Mesenchymal stem cell (in vitro differentiated cells and primary cell): ENCODE measurements around the gene ZNF692. TPM values are rescaled to one million over a fixed set of nuclear protein-coding genes. Genes with fewer than 3 reads are reported as not detected.

ENCODE experiments used
- DNase-seq: peaks from one replicate; pipeline ENCODE4 v3.0.0-alpha.2; 2013
- H2AFZ ChIP-seq: one replicate; pipeline ENCODE4 v1.6.1; 2013; ENCODE audit warnings: low read depth, mild to moderate bottlenecking, control low read depth, inconsistent platforms, low read length, moderate library complexity
- H2AK5ac ChIP-seq: 2 replicates; pipeline ENCODE4 v1.6.1; 2013; ENCODE audit warnings: low read length, moderate library complexity, mild to moderate bottlenecking, inconsistent platforms; ENCODE audit not compliant: severe bottlenecking
- H2BK120ac ChIP-seq: one replicate; pipeline ENCODE4 v1.6.1; 2013; ENCODE audit warnings: low read depth, mild to moderate bottlenecking, inconsistent platforms, low read length, moderate library complexity
- H2BK12ac ChIP-seq, 2 experiments: one replicate each; pipeline ENCODE4 v1.6.1; 2013; ENCODE audit warnings: inconsistent platforms in 2 of 2, low read length in 2 of 2, mild to moderate bottlenecking in 2 of 2, moderate library complexity in 2 of 2, control low read depth in 1 of 2
- H2BK15ac ChIP-seq: one replicate; pipeline ENCODE4 v1.6.1; 2013; ENCODE audit warnings: mild to moderate bottlenecking, low read depth, inconsistent platforms; ENCODE audit not compliant: poor library complexity, severe bottlenecking
- H2BK5ac ChIP-seq: 2 replicates; pipeline ENCODE4 v1.6.1; 2013; ENCODE audit warnings: low read depth, mild to moderate bottlenecking, low read length, control low read depth, inconsistent platforms; ENCODE audit not compliant: poor library complexity, severe bottlenecking
- H3K14ac ChIP-seq, 2 experiments: one replicate each; pipeline ENCODE4 v1.6.1; 2013; ENCODE audit warnings: inconsistent platforms in 2 of 2, low read length in 2 of 2, control low read depth in 1 of 2, mild to moderate bottlenecking in 1 of 2, moderate library complexity in 1 of 2
- H3K18ac ChIP-seq, 2 experiments: one replicate each; pipeline ENCODE4 v1.6.1; 2013; ENCODE audit warnings: inconsistent platforms in 2 of 2, low read length in 2 of 2, control low read depth in 1 of 2, low read depth in 1 of 2, mild to moderate bottlenecking in 1 of 2
- H3K23ac ChIP-seq, 2 experiments: one replicate each; pipeline ENCODE4 v1.6.1; 2013; ENCODE audit warnings: inconsistent platforms in 2 of 2, low read length in 2 of 2, mild to moderate bottlenecking in 2 of 2, moderate library complexity in 2 of 2, control low read depth in 1 of 2
- H3K27ac ChIP-seq: 2 replicates; pipeline ENCODE4 v1.5.1; 2013; ENCODE audit warnings: mild to moderate bottlenecking, moderate library complexity, low read length, control low read depth, inconsistent platforms; ENCODE audit not compliant: poor library complexity, severe bottlenecking
- H3K27me3 ChIP-seq, 2 experiments: 2 replicates each; pipeline versions ENCODE4 v1.6.1 to v1.7.0; 2013; ENCODE audit warnings: low read length in 2 of 2, mild to moderate bottlenecking in 2 of 2, moderate library complexity in 2 of 2, control low read depth in 1 of 2, inconsistent platforms in 1 of 2; ENCODE audit not compliant: control insufficient read depth in 1 of 2, insufficient read depth in 1 of 2
- H3K36me3 ChIP-seq, 2 experiments: 2 replicates each; pipeline versions ENCODE4 v1.6.1 to v1.7.0; 2013; ENCODE audit warnings: low read length in 2 of 2, control low read depth in 1 of 2, inconsistent platforms in 1 of 2, low read depth in 1 of 2, mild to moderate bottlenecking in 1 of 2; ENCODE audit not compliant: insufficient read depth in 2 of 2, control insufficient read depth in 1 of 2
- H3K4ac ChIP-seq, 2 experiments: one replicate each; pipeline ENCODE4 v1.6.1; 2013; ENCODE audit warnings: inconsistent platforms in 2 of 2, low read length in 2 of 2, mild to moderate bottlenecking in 2 of 2, moderate library complexity in 2 of 2, control low read depth in 1 of 2, low read depth in 1 of 2
- H3K4me1 ChIP-seq: 2 replicates; pipeline ENCODE4 v1.6.1; 2013; ENCODE audit warnings: low read depth, low read length, control low read depth; ENCODE audit not compliant: control insufficient read depth, insufficient read depth
- H3K4me2 ChIP-seq: 2 replicates; pipeline ENCODE4 v1.6.1; 2013; ENCODE audit warnings: low read length, mild to moderate bottlenecking, inconsistent platforms; ENCODE audit not compliant: poor library complexity, severe bottlenecking
- H3K4me3 ChIP-seq, 2 experiments: 2 replicates each; pipeline versions ENCODE4 v1.5.1 to v1.7.0; 2013; ENCODE audit warnings: low read length in 2 of 2, mild to moderate bottlenecking in 2 of 2, control low read depth in 1 of 2, low read depth in 1 of 2; ENCODE audit not compliant: insufficient read depth in 1 of 2
- H3K79me1 ChIP-seq: replicated peaks from 2 replicates; pipeline ENCODE4 v1.6.1; 2013; ENCODE audit warnings: mild to moderate bottlenecking, control low read depth, low read length, inconsistent platforms; ENCODE audit not compliant: poor library complexity, severe bottlenecking
- H3K9ac ChIP-seq: 2 replicates; pipeline ENCODE4 v1.7.0; 2013; ENCODE audit warnings: mild to moderate bottlenecking, low read length, moderate library complexity
- H3K9me3 ChIP-seq: 2 replicates; pipeline ENCODE4 v1.7.0; 2013; ENCODE audit warnings: mild to moderate bottlenecking, low read length; ENCODE audit not compliant: control insufficient read depth
- H4K8ac ChIP-seq: one replicate; pipeline ENCODE4 v1.6.1; 2013; ENCODE audit warnings: inconsistent platforms, mild to moderate bottlenecking, low read length, moderate library complexity
- H4K91ac ChIP-seq: one replicate; pipeline ENCODE4 v1.6.1; 2013; ENCODE audit warnings: mild to moderate bottlenecking, low read length, inconsistent platforms
- WGBS: methylation state at CpG from one replicate; pipeline ENCODE4 v1.1.7; 2013; ENCODE audit warnings: mixed read lengths; 5-methylcytosine and 5-hydroxymethylcytosine counted together
- small RNA-seq: library from polyadenylated mRNA; stranded (forward); fragments of <200 nt; extraction: miRNeasy Mini kit (QIAGEN cat#:217004); gene quantifications from one replicate; pipeline ENCODE3, GENCODE V24; 2013; ENCODE audit warnings: low read depth

Gene ZNF692

DNA sequence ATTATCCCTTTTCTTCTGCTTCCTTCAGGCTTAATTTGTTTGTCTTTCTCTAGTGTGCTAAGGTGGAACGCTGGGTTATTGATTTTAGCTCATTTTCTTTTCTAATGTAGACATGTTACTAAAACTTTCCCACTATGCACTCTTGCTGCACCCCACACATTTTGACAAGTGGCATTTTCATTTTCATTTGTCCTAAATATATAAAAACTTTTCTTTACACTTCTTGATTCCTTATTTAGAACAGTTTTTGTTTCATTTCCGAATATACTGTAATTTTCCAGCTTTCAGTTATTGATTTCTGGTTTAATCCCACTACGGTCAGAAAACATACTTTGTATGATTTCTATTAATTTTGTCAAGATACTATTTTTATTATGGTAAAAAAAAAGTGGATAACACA is 58.4 kb downstream of the ZNF692 start:
- Histone ChIP-seq H3K14ac (no peak overlapping the region), H3K79me1 (no peaks in the 10 kb centered on the region), H2BK120ac (no peak overlapping the region), H3K9ac (no peak overlapping the region), H3K27me3 (no peaks in the 10 kb centered on the region), H2AFZ (no peak overlapping the region), H3K4me2 (no peak overlapping the region), H4K91ac (no peak overlapping the region), H2BK5ac (no peak overlapping the region), H3K23ac (no peak overlapping the region), H4K8ac (no peak overlapping the region), H3K4me1 (no peaks in the 10 kb centered on the region), H3K4me3 (no peak overlapping the region), H2BK12ac (no peak overlapping the region), H2AK5ac (no peak overlapping the region), H3K18ac (no peak overlapping the region), H3K4ac (no peak overlapping the region), H2BK15ac (no peak overlapping the region), H3K36me3 (no peaks in the 10 kb centered on the region), H3K27ac (no peak overlapping the region), H3K9me3 (peaks cover 3% of the 10 kb centered on the region)
- DNase-seq: no peak
- whole genome bisulfite sequencing: 75% methylated on average over 1 of the region's 3 CpGs

Small RNAs within 50 kb of the gene (small RNA-seq; reads per million reads assigned to genes)
- gene MIR3124: not detected
